Measurements from ENCODE around the gene BSCL2.

DNA sequence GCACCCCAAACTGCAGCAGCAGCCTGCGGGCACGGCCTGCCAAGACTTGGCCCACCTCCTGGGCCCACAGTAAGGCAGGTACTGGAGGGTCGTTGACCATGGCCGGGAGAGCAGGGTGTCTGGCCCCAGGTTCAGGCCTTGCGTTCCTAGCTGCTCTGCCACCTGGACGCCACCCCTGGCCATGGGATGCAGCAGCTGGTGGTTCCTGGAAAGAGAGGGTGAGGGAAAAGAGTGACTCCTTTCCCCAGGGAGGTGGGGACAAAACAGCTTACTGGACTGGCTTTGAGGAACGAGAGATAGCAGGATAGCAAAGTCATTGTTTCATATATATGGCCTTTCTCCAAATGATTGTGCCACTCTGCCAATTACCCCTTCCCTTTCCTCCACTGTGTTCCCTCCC, 1.8 kb downstream of the BSCL2 start:
- TF ChIP-seq, protein P1, sequence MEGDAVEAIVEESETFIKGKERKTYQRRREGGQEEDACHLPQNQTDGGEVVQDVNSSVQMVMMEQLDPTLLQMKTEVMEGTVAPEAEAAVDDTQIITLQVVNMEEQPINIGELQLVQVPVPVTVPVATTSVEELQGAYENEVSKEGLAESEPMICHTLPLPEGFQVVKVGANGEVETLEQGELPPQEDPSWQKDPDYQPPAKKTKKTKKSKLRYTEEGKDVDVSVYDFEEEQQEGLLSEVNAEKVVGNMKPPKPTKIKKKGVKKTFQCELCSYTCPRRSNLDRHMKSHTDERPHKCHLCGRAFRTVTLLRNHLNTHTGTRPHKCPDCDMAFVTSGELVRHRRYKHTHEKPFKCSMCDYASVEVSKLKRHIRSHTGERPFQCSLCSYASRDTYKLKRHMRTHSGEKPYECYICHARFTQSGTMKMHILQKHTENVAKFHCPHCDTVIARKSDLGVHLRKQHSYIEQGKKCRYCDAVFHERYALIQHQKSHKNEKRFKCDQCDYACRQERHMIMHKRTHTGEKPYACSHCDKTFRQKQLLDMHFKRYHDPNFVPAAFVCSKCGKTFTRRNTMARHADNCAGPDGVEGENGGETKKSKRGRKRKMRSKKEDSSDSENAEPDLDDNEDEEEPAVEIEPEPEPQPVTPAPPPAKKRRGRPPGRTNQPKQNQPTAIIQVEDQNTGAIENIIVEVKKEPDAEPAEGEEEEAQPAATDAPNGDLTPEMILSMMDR (IDR thresholded peaks at IDR 0.05): no peak
- TF ChIP-seq POLR2A (IDR thresholded peaks at IDR 0.05): no peak
- TF ChIP-seq EP300 (IDR thresholded peaks at IDR 0.05): no peak
- TF ChIP-seq POLR2AphosphoS5 (IDR thresholded peaks at IDR 0.05): no peak

Data from gastroesophageal sphincter (tissue), 3 donors.